NCI-H2081 (cell line): ENCODE measurements around the gene RNF5.
"Not testable (repeated sequence)": the region's sequence is repeated elsewhere in the genome, so short reads cannot be mapped to it uniquely, and the experiment has no call there.

Experiments used
- DNase-seq, 2 experiments: peaks; one replicate each; lab custom pipeline; 2025; lab: John Stamatoyannopoulos, UW

RNF5 gene

DNA sequence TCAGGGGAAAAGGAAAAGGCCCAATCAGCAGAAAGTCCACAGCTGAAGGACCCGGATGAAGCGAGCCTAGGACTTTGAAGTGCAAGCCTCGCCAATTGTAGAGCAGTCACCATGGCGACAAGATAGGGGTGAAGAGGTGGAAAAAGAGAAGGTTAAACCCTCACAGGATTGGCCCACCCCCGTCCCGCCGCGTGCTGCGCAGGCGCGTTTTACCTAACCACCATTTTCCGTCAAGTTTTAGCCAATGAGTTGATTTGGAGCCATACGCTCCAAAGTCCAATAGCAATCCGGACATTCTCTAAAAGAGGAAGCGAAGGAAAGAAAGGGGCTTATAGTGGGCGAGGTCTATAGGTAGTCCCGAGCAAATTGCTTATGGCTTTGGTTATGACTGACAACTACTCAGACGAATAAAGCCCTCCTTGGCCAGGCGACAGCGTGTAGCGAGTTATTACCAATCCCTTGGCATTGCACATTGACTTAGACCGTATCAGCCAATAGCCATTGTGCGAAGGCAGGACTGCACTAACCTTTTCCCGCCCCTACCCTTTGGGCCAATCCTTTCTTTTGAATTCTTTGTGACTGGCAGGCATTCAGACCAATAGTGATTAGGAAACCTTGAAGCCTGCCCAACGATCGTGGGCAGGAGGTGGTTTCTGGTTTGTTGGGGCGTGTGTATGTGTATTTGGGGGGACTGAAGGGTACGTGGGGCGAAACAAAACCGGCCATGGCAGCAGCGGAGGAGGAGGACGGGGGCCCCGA is at the start of gene RNF5:
TSS of gene RNF5 (plus strand) at position 618 of the 759 bp plus-strand sequence. CDS start at position 725, 107 bp downstream.
- DNase-seq = peak; percentile 99 to 100

DNA sequence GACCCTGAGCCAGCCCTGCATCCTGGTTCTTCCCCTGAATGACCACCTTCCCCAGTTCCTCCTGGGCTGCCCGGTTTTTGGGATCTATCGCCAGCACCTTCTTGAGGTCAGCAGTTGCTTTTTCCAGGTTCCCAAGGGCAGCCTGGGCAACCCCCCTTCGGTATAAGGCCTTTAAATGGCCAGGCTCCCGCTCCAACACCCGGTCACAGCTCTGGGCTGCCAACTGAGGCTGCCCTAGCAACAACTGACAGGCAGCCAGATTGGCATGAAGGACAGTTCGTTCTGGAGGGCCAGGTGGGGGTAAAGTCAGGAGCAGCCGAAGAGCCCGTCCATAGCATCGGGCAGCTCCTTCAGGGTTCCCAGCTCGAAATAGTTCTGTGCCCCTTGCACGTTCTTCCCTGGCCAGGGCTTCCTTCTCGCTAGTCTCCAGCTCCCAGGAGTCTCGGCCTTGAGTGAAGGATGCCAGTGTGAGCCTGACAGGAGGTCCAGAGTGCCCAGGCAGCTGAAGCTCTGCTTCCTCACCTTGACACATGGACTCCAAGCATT is 49.4 kb upstream of the RNF5 start:
- DNase-seq = no peak

DNA sequence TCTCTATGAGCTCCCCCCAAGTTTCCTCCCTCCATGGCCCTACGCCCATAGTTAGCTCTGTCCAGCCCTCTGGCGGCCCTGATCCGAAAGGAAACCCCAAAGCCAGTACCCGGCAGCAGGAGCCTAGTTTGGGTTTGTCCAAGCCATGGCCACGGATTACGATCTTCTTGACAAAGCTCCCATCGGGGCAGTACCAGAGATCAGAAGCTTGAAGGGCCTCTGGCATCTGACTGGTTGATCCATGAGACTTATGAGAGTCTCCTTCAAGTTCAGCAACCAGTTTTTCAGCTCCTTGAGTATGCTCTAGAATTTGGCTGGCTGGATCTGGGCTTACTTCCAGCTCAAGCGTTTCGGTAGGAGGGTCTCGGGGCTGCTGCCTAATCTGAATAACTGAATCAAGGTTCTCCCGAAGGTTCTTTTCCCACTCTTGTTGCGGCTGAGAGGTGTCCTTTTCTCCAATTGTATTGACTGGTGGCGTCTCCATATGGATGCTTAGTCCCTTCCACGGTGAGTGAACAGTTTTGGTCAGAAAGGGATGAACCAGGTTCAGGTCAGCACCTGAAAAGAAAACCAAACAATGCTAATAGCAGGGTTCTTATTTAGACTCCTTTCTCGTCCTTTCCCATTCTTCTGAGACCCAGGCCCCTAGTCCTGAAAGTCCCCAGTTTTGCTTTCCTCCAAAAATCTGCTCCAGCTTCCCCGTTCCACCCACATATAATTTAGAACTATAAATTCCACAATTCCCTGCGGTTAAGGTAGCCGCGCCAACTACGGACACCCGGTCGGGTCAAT is 48.7 kb upstream of the RNF5 start:
- no peak for DNase-seq

- no peak for DNase-seq
Measured at GRCh38 chr6:32131439-32131948, 46.7 kb upstream of the RNF5 start.

GRCh38 chr6:32132110-32132509 is 46.1 kb upstream of the RNF5 start:
- DNase-seq = no peak

DNA sequence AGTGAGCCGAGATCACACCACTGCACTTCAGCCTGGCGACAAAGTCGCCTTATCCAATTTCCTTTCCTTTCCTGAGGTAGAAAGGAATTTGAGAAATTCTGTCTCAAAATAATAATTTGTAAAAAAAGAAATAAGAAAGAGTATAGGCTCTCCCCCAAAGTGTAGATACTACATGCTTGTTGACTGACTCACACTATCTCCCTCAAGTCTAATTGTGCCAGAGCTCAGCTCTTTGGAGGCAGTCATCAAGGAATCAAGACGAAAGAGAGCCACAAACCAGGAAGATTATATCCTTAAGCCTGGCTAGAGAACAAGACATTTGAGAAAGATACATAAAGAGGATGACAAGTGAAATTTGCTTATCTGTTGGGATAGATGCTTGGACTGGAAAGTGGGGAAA is 44.4 kb upstream of the RNF5 start:
- DNase-seq = no peak

GRCh38 chr6:32137454-32137853 is 40.8 kb upstream of the RNF5 start:
- DNase-seq = no peak

- no peak for DNase-seq
Measured at GRCh38 chr6:32139590-32139989, 38.6 kb upstream of the RNF5 start.

DNA sequence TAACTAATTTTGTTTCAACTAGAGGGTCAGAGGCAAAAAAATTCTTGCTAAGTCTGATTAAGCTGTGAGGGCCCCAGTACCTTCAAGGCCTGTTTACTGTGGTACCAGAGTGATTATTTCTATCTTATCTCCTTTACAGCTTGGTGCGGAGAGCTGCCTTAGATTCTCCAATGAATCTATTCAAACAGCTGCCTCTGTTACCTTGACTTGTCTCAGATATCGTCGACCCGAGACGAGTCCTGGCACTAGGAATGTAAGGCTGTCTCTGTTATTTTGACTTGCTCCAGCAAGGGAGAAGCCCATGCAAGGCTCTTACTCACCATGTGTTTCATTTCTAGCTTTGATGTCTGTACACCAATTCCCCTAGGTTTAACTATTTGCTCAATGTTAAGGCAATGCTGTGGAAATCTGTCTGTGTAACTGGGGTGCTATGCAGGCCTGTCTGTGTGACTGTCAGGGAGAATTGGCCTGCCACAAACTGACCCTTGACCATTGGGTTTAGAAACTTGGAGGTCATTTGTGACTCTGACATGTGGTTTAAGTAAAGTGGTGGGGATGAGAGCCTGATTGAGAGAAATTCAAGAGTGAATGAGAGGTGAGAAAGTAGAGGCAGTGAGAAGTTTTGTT is 37.7 kb upstream of the RNF5 start:
- no peak for DNase-seq

DNA sequence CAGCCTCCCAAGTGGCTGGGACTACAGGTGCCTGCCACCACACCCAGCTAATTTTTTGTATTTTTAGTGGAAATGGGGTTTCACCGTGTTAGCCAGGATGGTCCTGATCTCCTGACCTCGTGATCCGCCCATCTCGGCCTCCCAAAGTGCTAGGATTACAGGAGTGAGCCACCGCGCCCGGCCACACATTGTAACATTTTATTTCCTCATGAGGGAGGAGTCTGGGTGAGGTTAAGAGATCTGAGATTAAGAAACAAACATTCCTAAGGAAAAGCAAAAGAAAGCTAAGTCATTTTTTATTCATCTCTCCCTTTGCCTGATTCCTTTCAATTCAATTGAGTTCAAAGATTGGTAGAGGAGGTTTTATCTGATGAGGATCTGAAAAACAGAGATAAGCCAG is 34.0 kb upstream of the RNF5 start:
- not testable (repeated sequence) for DNase-seq

- DNase-seq = no peak
Measured at GRCh38 chr6:32146287-32146686, 31.9 kb upstream of the RNF5 start.

DNA sequence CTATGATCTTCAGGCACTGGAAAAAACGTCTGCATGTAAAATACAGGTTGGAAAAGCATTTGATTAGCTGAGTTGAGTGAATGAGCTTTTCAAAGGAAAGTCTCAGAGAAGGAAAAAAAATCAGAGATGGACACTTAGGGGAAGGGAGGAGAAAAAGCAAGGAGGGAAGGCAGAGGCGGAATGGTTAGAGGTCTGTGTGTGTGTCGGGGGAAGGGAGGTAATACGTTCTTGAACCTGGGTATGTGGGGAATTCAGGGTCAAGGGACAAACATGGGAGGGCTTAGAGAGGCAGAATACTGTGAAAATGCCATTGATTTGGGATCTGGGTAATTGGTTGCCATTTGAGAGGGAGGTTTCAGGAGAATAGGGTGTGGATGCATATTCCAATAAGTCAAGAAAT is 31.5 kb upstream of the RNF5 start:
- no peak for DNase-seq

GRCh38 chr6:32147401-32148132 is 30.6 kb upstream of the RNF5 start:
- no peak for DNase-seq

DNA sequence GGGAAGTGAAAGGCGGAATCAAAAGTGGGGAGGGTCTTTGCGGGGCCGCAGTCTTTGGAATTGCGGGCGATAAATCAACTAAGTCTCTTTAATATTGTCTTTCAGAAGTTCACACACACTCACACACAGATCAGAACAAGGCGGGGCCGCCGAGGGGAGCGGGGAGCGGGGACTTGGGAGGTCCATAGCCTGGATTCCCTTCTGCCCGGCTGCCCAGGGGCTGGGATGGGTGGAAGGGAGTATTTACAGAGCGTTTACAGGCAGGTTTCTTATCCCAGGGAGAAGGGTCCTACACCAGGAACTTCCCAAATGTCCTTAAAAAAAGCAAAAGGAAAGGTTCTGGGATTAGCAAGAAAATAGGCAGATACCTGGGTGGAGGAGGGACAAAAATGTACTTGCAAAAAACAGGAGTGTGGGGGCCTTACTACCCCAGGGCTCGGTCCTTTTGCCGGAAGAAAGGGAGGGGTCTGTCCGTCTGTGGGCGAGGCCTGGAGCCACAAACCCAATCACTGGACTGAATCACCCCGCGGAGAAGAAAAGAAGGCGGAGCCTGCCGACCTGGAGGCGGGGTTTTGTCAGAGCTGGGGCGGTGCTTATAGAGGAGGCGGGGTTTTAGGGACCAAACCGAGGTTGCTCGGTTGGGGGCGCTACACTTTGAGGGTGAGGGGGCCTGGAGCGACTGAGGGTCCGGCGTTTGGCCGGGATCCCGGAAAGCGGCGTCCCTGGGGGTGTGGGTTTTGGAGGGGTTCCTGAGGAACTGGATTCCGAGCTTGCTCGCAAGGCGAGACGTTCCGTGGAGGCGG is 29.7 kb upstream of the RNF5 start:
- DNase-seq = peak; percentile 14 to 21

DNA sequence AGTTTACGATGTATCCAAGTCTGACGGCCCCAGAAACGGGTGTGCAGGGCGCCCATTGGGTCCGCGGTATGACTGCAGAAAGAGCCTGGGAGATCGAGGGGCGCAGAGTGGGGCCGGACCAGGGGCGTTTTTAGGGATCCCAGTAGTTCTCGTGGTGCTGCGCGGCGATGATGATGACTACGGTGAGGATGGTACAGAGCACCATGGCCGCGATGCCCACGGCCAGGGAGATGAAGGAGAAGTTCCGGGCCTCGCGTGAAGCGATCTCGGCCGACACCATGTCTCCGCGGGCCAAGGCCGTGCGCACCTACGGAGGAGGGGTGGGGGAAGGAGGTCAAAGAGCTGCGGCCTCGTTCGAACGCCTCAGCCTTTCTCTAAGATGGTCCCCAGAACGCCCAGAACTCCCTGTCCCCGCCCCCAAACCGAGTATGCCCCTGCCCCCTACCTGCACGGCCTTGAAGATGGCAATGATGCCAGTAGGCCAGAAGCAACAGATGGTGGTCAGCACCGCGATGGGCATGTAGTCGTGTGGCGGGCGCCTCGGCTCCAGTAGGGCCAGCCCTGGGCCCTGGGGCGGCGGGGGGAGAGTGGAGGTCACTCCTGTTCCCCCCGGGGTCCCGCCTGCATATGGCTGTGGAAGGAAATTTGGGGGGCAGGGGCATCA is 29.0 kb upstream of the RNF5 start:
- no peak for DNase-seq

- no peak for DNase-seq
Measured at GRCh38 chr6:32149932-32150870, 28.0 kb upstream of the RNF5 start.

GRCh38 chr6:32151181-32151862 is 26.9 kb upstream of the RNF5 start:
- no peak for DNase-seq
